H1 (cell line): ENCODE data around the gene CDK15.

Experiments
- CBX5 ChIP-seq: fragments of 300-800, 300-1000 bp; sonication (generic); IDR thresholded peaks from 2 replicates; pipeline ENCODE4 v1.7.1; 2016; ENCODE audit warnings: antibody characterized with exemption, low read length, low read depth
- CBX8 ChIP-seq: fragments of 300-800, 300-1000 bp; sonication (generic); IDR thresholded peaks from 2 replicates; pipeline ENCODE4 v1.7.1; 2016; ENCODE audit warnings: low read depth, low read length, borderline replicate concordance
- CEBPB ChIP-seq: IDR thresholded peaks from 2 replicates; pipeline ENCODE4 v1.6.1; 2012; ENCODE audit warnings: low read depth, low read length
- CREB1 ChIP-seq: IDR thresholded peaks from 2 replicates; pipeline ENCODE4 v1.6.1; 2012; ENCODE audit warnings: inconsistent platforms
- MAFK ChIP-seq: IDR thresholded peaks from 2 replicates; pipeline ENCODE4 v1.6.1; 2012; ENCODE audit warnings: low read depth, mild to moderate bottlenecking, improper control_type of control experiment, low read length
- POLR2A ChIP-seq, 2 experiments: IDR thresholded peaks; 1 replicate in 1 of 2; 2 replicates in 1 of 2; pipeline ENCODE4 v1.6.1; 2011; ENCODE audit warnings: low read depth in 2 of 2, low read length in 2 of 2, mild to moderate bottlenecking in 2 of 2; ENCODE audit errors: control extremely low read depth in 1 of 2
- YY1 ChIP-seq: IDR thresholded peaks from 2 replicates; pipeline ENCODE4 v1.6.1; 2011; ENCODE audit warnings: low read depth, mild to moderate bottlenecking, low read length
- TF ChIP-seq, protein P1 (sequence below): IDR thresholded peaks from 2 replicates; pipeline ENCODE4 v1.6.1; 2012; ENCODE audit warnings: inconsistent platforms
- TF ChIP-seq, protein P2 (sequence below), 3 experiments: IDR thresholded peaks; 1 replicate in 2 of 3; 2 replicates in 1 of 3; pipeline versions ENCODE4 v1.5.1 to v1.6.1; 2011; ENCODE audit warnings: low read length in 3 of 3, mild to moderate bottlenecking in 3 of 3, inconsistent platforms in 2 of 3, low read depth in 1 of 3, moderate library complexity in 1 of 3; ENCODE audit not compliant: insufficient read depth in 1 of 3; ENCODE audit errors: control extremely low read depth in 1 of 3

DNA sequence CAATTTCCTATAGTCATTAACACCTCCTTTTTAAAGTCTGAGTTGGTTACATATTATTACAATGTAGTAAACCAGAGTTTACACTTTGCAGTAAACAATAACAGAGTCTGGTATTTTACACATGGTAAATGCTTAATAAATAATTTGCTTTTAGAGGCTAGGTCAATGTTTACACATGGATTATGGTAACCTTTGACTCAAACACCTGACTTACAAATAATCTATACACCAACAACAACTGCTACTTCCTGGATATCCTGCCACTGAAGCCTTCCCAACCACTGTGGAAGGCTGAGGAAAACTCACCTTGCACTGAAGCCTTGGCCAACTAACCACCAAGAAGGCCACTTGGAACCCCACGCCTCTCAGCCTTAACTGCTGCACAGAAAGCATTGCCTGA is 31.0 kb upstream of the CDK15 start:
- TF ChIP-seq, protein P1, sequence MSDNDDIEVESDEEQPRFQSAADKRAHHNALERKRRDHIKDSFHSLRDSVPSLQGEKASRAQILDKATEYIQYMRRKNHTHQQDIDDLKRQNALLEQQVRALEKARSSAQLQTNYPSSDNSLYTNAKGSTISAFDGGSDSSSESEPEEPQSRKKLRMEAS: no peak
- TF ChIP-seq, protein P2, sequence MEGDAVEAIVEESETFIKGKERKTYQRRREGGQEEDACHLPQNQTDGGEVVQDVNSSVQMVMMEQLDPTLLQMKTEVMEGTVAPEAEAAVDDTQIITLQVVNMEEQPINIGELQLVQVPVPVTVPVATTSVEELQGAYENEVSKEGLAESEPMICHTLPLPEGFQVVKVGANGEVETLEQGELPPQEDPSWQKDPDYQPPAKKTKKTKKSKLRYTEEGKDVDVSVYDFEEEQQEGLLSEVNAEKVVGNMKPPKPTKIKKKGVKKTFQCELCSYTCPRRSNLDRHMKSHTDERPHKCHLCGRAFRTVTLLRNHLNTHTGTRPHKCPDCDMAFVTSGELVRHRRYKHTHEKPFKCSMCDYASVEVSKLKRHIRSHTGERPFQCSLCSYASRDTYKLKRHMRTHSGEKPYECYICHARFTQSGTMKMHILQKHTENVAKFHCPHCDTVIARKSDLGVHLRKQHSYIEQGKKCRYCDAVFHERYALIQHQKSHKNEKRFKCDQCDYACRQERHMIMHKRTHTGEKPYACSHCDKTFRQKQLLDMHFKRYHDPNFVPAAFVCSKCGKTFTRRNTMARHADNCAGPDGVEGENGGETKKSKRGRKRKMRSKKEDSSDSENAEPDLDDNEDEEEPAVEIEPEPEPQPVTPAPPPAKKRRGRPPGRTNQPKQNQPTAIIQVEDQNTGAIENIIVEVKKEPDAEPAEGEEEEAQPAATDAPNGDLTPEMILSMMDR (IDR thresholded peaks at IDR 0.05; ENCODE audit: control extremely low read depth in 1 of 3, insufficient read depth in 1 of 3, low read depth in 1 of 3, low read length in 3 of 3): no peak
- no peak for TF ChIP-seq YY1
- TF ChIP-seq CBX5: no peak
- TF ChIP-seq CBX8: no peak
- no peak for TF ChIP-seq MAFK
- no peak for TF ChIP-seq POLR2A (IDR thresholded peaks at IDR 0.05; ENCODE audit: control extremely low read depth in 1 of 2, low read depth in 2 of 2, low read length in 2 of 2)
- TF ChIP-seq CREB1: no peak
- TF ChIP-seq CEBPB: no peak
